ENCODE data around the gene AASS.

DNA sequence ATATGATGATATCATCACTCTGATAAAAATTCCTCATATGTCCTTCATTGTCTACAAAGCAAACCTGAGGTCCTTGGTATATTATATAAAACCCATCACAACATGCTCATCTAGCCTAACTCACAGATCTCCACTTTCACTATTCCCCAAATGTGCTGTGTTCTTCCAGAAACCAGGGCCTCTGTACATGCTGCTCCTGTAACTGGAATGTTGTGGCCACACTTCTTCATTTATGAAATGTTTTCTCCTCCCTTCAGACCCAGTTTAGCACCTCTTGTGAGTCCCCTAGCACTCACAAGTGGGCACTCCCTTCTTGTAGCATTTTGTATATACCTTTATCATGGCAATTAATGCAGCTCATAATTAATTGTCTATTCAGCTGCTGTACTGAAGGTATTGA is 61.9 kb downstream of the AASS start:
- no peak for TF ChIP-seq CTCF (IDR thresholded peaks at IDR 0.05)
- no peak for TF ChIP-seq POLR2A (IDR thresholded peaks at IDR 0.05)
